NCI-H146 treated with DMSO at 0.1 percent for 48 hours (cell line): Measurements from ENCODE around the gene COX14.
A peak's percentile ranks its signal among the peaks of the same experiment; 100 is the strongest.
"Not testable (repeated sequence)": the region's sequence is repeated elsewhere in the genome, so short reads cannot be mapped to it uniquely, and the experiment has no call there.

Experiments used
- DNase-seq: peaks from one replicate; lab custom pipeline; 2025; ENCODE audit not compliant: unreplicated experiment; lab: John Stamatoyannopoulos, UW

Gene COX14

GRCh38 chr12:50107416-50108268 lies 4.4 kb upstream of the COX14 start:
- no peak for DNase-seq

GRCh38 chr12:50109319-50109718 lies 2.7 kb upstream of the COX14 start:
- DNase-seq, result no peak

GRCh38 chr12:50110127-50110761 lies 1.8 kb upstream of the COX14 start:
- DNase-seq, result no peak

GRCh38 chr12:50110762-50111351 lies 1.2 kb upstream of the COX14 start:
- DNase-seq, result peak; percentile 30

GRCh38 chr12:50111395-50111692 lies 692 bp upstream of the COX14 start:
- DNase-seq, result no peak

- DNase-seq, result peak; percentile 72
Measured at GRCh38 chr12:50112456-50113218, 601 bp downstream of the COX14 start.

- DNase-seq, result no peak
Measured at GRCh38 chr12:50117057-50117622, 5.1 kb downstream of the COX14 start.

- DNase-seq, result no peak
Measured at GRCh38 chr12:50119387-50119786, 7.4 kb downstream of the COX14 start.

- no peak for DNase-seq
Measured at GRCh38 chr12:50120521-50120920, 8.5 kb downstream of the COX14 start.

- DNase-seq, result no peak
Measured at GRCh38 chr12:50120953-50121352, 8.9 kb downstream of the COX14 start.

GRCh38 chr12:50121641-50122040 lies 9.6 kb downstream of the COX14 start:
- no peak for DNase-seq

GRCh38 chr12:50123203-50123602 lies 11.2 kb downstream of the COX14 start:
- DNase-seq, result no peak

GRCh38 chr12:50127546-50127945 lies 15.5 kb downstream of the COX14 start:
- no peak for DNase-seq

- no peak for DNase-seq
Measured at GRCh38 chr12:50129290-50129689, 17.3 kb downstream of the COX14 start.

GRCh38 chr12:50132505-50133135 lies 20.6 kb downstream of the COX14 start:
- no peak for DNase-seq

- no peak for DNase-seq
Measured at GRCh38 chr12:50142993-50143392, 31.0 kb downstream of the COX14 start.

GRCh38 chr12:50145439-50145838 lies 33.4 kb downstream of the COX14 start:
- no peak for DNase-seq

GRCh38 chr12:50147281-50147680 lies 35.2 kb downstream of the COX14 start:
- DNase-seq, result no peak

GRCh38 chr12:50148011-50148410 lies 36.0 kb downstream of the COX14 start:
- DNase-seq, result not testable (repeated sequence)

GRCh38 chr12:50149311-50149710 lies 37.3 kb downstream of the COX14 start:
- DNase-seq, result no peak
